Stimulated activated CD4-positive, alpha-beta T cell treated with anti-CD3 and anti-CD28 coated beads, TNF-alpha, amount 100 ng/mL, for 1 hour (primary cell): ENCODE data around the gene HECA.
A peak's percentile ranks its signal among the peaks of the same experiment; 100 is the strongest.
"Not testable (repeated sequence)": the region's sequence is repeated elsewhere in the genome, so short reads cannot be mapped to it uniquely, and the experiment has no call there.

ENCODE experiments used
- DNase-seq, 3 donors: peaks; one replicate each; pipeline ENCODE4 v3.0.0-alpha.2; 2020; ENCODE audit warnings: low read depth in 3 of 3, low spot score in 1 of 3

The HECA gene

GRCh38 chr6:139134817-139135577, at the start of gene HECA:
TSS of gene HECA (plus strand) at chr6:139135080. CDS start at chr6:139135397, 317 bp downstream.
- DNase-seq, result peak; percentile 96 to 99 (median 97)

- DNase-seq, result no peak
Observed at GRCh38 chr6:139091826-139092225, 43.1 kb upstream of the HECA start.

GRCh38 chr6:139099984-139100383, 34.9 kb upstream of the HECA start:
- DNase-seq, result no peak

- DNase-seq, result no peak
Observed at GRCh38 chr6:139107051-139107450, 27.8 kb upstream of the HECA start.

- DNase-seq, result no peak
Observed at GRCh38 chr6:139108378-139108777, 26.5 kb upstream of the HECA start.

GRCh38 chr6:139109558-139109957, 25.3 kb upstream of the HECA start:
- no peak for DNase-seq

- DNase-seq, result no peak
Observed at GRCh38 chr6:139112146-139112545, 22.7 kb upstream of the HECA start.

GRCh38 chr6:139112561-139112960, 22.3 kb upstream of the HECA start:
- DNase-seq, result no peak

GRCh38 chr6:139114746-139115145, 20.1 kb upstream of the HECA start:
- DNase-seq, result no peak

- DNase-seq, result no peak
Observed at GRCh38 chr6:139115989-139116758, 18.7 kb upstream of the HECA start.

- no peak for DNase-seq
Observed at GRCh38 chr6:139117734-139118133, 17.1 kb upstream of the HECA start.

GRCh38 chr6:139119552-139119951, 15.3 kb upstream of the HECA start:
- no peak for DNase-seq

- not testable (repeated sequence) for DNase-seq
Observed at GRCh38 chr6:139122823-139123222, 12.1 kb upstream of the HECA start.

- peak; percentile 45 to 63 (median 57) for DNase-seq
Observed at GRCh38 chr6:139124887-139125672, 9.8 kb upstream of the HECA start.

- no peak for DNase-seq
Observed at GRCh38 chr6:139126255-139126654, 8.6 kb upstream of the HECA start.

GRCh38 chr6:139126931-139127330, 7.9 kb upstream of the HECA start:
- DNase-seq, result no peak

GRCh38 chr6:139129284-139129683, 5.6 kb upstream of the HECA start:
- no peak for DNase-seq

- no peak for DNase-seq
Observed at GRCh38 chr6:139131736-139132280, 3.1 kb upstream of the HECA start.

GRCh38 chr6:139133262-139134063, 1.4 kb upstream of the HECA start:
- DNase-seq, result no peak

GRCh38 chr6:139134064-139134395, 850 bp upstream of the HECA start:
- DNase-seq, result no peak
